ENCODE results near the gene SMOC2.

The SMOC2 gene

DNA sequence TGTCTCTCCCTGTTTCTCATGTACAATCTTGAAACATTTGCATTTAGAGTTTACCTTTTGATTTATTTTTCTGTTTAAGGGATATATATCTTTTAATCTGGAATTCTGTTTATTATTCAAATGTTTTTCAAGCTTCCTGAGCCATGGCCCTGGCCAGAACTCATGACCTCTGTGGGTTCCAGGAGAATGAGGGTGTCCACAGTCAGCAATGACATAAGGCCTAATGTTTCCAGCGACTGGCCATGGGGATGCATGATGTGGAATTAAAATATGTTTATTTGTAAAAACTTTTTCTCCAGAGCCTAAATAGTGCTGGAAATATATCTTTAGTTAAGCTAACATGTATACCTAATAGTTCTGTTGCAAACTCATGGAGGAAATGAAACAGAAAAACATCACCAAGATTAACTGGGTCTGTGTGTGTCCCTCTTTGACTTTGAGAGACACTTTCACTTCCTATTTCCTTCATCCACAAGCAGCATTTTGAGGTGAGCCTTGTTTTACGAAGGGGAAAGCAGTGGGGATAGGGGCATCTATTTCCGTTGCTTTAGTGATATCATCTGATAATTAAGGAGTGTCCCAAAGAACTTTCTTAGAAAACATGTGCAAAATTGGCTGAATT, 87.6 kb downstream of the SMOC2 start:
- TF ChIP-seq EGR1 (IDR thresholded peaks at IDR 0.05) (no peak), FOXM1 (IDR thresholded peaks at IDR 0.05; ENCODE audit: borderline replicate concordance, low read depth) (no peak), TEAD4 (IDR thresholded peaks at IDR 0.05) (no peak), CREB1 (IDR thresholded peaks at IDR 0.05; ENCODE audit: low read depth) (no peak)
- TF ChIP-seq, protein P1, sequence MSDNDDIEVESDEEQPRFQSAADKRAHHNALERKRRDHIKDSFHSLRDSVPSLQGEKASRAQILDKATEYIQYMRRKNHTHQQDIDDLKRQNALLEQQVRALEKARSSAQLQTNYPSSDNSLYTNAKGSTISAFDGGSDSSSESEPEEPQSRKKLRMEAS (IDR thresholded peaks at IDR 0.05): no peak

DNA sequence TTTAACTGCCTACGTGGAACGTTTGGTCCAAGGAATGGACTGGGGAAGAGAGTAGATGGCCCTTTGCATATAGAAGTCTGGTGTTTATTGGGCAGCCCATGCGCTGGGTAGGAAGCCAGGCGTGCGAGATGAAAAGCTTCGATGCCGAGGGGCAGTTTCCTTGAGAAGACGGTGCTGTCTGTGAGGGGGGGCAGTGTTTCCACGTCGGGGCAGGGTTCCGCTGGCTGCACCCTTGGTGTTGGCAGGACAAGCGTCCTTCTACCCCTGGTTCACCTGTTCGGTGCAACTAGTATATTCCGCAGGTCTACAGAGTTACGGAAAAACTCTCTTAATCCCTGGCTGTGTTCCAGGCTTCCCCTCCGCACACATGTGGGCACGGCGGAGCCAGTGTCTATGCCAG, 88.2 kb downstream of the SMOC2 start:
- TF ChIP-seq CREB1 (IDR thresholded peaks at IDR 0.05; ENCODE audit: low read depth) (no peak), EP300 (IDR thresholded peaks at IDR 0.05; ENCODE audit: borderline replicate concordance) (no peak), TCF12 (IDR thresholded peaks at IDR 0.05; ENCODE audit: low read depth) (no peak), RAD21 (IDR thresholded peaks at IDR 0.05; ENCODE audit: low read depth) (no peak), ZBTB7A (IDR thresholded peaks at IDR 0.05; ENCODE audit: low read depth) (no peak), TAF1 (IDR thresholded peaks at IDR 0.05; ENCODE audit: low read depth) (no peak), FOXM1 (IDR thresholded peaks at IDR 0.05; ENCODE audit: borderline replicate concordance, low read depth) (no peak), TEAD4 (IDR thresholded peaks at IDR 0.05) (no peak), NFIC (IDR thresholded peaks at IDR 0.05) (no peak)
- TF ChIP-seq, protein P2, sequence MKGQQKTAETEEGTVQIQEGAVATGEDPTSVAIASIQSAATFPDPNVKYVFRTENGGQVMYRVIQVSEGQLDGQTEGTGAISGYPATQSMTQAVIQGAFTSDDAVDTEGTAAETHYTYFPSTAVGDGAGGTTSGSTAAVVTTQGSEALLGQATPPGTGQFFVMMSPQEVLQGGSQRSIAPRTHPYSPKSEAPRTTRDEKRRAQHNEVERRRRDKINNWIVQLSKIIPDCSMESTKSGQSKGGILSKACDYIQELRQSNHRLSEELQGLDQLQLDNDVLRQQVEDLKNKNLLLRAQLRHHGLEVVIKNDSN (IDR thresholded peaks at IDR 0.05): no peak
- TF ChIP-seq, protein P3, sequence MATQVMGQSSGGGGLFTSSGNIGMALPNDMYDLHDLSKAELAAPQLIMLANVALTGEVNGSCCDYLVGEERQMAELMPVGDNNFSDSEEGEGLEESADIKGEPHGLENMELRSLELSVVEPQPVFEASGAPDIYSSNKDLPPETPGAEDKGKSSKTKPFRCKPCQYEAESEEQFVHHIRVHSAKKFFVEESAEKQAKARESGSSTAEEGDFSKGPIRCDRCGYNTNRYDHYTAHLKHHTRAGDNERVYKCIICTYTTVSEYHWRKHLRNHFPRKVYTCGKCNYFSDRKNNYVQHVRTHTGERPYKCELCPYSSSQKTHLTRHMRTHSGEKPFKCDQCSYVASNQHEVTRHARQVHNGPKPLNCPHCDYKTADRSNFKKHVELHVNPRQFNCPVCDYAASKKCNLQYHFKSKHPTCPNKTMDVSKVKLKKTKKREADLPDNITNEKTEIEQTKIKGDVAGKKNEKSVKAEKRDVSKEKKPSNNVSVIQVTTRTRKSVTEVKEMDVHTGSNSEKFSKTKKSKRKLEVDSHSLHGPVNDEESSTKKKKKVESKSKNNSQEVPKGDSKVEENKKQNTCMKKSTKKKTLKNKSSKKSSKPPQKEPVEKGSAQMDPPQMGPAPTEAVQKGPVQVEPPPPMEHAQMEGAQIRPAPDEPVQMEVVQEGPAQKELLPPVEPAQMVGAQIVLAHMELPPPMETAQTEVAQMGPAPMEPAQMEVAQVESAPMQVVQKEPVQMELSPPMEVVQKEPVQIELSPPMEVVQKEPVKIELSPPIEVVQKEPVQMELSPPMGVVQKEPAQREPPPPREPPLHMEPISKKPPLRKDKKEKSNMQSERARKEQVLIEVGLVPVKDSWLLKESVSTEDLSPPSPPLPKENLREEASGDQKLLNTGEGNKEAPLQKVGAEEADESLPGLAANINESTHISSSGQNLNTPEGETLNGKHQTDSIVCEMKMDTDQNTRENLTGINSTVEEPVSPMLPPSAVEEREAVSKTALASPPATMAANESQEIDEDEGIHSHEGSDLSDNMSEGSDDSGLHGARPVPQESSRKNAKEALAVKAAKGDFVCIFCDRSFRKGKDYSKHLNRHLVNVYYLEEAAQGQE (IDR thresholded peaks at IDR 0.05; ENCODE audit: low read depth): no peak
- TF ChIP-seq, protein P1 (IDR thresholded peaks at IDR 0.05): no peak

DNA sequence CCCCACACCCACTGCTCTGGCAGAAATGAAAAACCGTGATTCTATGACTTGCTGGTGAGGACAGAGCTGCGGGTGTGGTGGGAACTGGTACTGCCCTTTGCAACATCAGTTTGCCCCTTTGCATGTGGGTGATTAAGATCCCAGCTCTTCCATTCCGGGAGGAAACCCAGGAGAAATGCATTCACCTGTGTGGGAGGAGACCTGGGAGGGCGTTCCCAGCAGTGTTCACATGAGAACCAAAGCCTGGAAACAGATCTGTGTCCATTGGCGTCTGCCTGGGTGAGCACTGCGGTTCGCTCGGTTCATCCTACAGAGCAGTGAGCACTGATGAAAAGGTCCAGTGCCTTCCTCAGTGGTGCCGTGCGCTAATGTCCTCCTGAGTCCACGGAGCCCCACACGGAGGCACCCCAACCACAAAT, 89.7 kb downstream of the SMOC2 start:
- TF ChIP-seq CEBPB (IDR thresholded peaks at IDR 0.05) (no peak), EP300 (IDR thresholded peaks at IDR 0.05; ENCODE audit: borderline replicate concordance) (no peak), TCF12 (IDR thresholded peaks at IDR 0.05; ENCODE audit: low read depth) (no peak), CREB1 (IDR thresholded peaks at IDR 0.05; ENCODE audit: low read depth) (no peak), FOXM1 (IDR thresholded peaks at IDR 0.05; ENCODE audit: borderline replicate concordance, low read depth) (no peak), NFIC (IDR thresholded peaks at IDR 0.05) (no peak), TEAD4 (IDR thresholded peaks at IDR 0.05) (no peak)
- TF ChIP-seq, protein P3 (IDR thresholded peaks at IDR 0.05; ENCODE audit: low read depth): no peak
- TF ChIP-seq, protein P2 (IDR thresholded peaks at IDR 0.05): no peak
- TF ChIP-seq, protein P1 (IDR thresholded peaks at IDR 0.05): no peak

DNA sequence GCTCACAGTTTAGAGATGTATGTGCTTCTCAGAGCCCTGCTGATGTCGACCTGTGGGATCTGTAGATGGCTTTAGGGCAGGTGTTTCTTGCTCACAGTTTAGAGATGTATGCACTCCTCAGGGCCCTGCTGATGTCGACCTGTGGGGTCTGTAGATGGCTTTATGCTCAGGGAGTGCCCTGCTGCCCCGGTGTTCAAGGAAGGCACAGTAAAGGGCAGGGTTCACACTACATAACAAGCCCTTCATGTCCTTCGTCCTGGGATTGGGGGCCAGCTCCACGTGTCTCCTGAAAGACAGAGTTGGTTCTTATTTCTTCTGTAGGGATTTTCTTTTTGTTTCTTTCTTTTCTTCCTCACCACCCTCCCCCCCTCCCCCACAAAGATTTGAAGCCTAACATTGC, 91.1 kb downstream of the SMOC2 start:
- TF ChIP-seq ZBTB7A (IDR thresholded peaks at IDR 0.05; ENCODE audit: low read depth) (no peak), TEAD4 (IDR thresholded peaks at IDR 0.05) (no peak), EP300 (IDR thresholded peaks at IDR 0.05; ENCODE audit: borderline replicate concordance) (no peak), FOXM1 (IDR thresholded peaks at IDR 0.05; ENCODE audit: borderline replicate concordance, low read depth) (no peak), CREB1 (IDR thresholded peaks at IDR 0.05; ENCODE audit: low read depth) (no peak)
- TF ChIP-seq, protein P1 (IDR thresholded peaks at IDR 0.05): no peak

DNA sequence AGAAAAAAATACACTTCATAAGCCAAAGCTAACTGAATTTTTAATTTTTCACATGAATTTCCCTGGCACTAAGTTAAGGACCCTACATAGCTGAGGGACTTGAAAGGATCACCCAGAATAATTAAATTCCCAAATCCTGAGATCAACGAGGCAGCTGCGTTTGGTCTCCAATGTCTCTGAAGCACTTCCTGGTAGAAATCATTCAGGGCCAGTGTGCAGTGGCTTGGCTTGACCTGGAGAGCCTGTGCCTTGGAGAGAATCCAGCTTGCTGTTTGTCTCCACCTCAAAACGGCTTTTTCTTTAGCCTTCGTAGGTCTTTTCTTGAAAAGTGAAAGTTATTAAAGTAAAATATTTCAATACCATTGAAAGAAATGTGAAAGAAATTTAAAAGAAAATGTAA, 92.4 kb downstream of the SMOC2 start:
- TF ChIP-seq EP300 (IDR thresholded peaks at IDR 0.05; ENCODE audit: borderline replicate concordance) (no peak), CEBPB (IDR thresholded peaks at IDR 0.05) (no peak), TCF12 (IDR thresholded peaks at IDR 0.05; ENCODE audit: low read depth) (no peak), FOXM1 (IDR thresholded peaks at IDR 0.05; ENCODE audit: borderline replicate concordance, low read depth) (no peak), TAF1 (IDR thresholded peaks at IDR 0.05; ENCODE audit: low read depth) (no peak), CREB1 (IDR thresholded peaks at IDR 0.05; ENCODE audit: low read depth) (no peak), NFIC (IDR thresholded peaks at IDR 0.05) (no peak), EGR1 (IDR thresholded peaks at IDR 0.05) (no peak), TEAD4 (IDR thresholded peaks at IDR 0.05) (no peak), ZBTB7A (IDR thresholded peaks at IDR 0.05; ENCODE audit: low read depth) (no peak), YY1 (IDR thresholded peaks at IDR 0.05; ENCODE audit: low read depth) (no peak), RAD21 (IDR thresholded peaks at IDR 0.05; ENCODE audit: low read depth) (no peak)
- TF ChIP-seq, protein P3 (IDR thresholded peaks at IDR 0.05; ENCODE audit: low read depth): no peak
- TF ChIP-seq, protein P2 (IDR thresholded peaks at IDR 0.05): no peak
- TF ChIP-seq, protein P1 (IDR thresholded peaks at IDR 0.05): no peak
